OCI-LY3 (cell line): Measurements from ENCODE around the gene IGF2.

Experiments used
- CTCF ChIP-seq: fragments of 200-600, 300-600 bp; sonication (generic); IDR thresholded peaks from 2 replicates; pipeline ENCODE4 v1.5.1; 2014; ENCODE audit warnings: antibody characterized with exemption, low read length, low read depth
- EZH2phosphoT487 ChIP-seq: fragments of 200-600 bp; shearing (Covaris generic); IDR thresholded peaks from 2 replicates; pipeline ENCODE4 v1.6.1; 2018; ENCODE audit warnings: antibody characterized with exemption, mixed run types, low read depth

GRCh38 chr11:2115308-2115707 is 23.9 kb downstream of the IGF2 start:
- TF ChIP-seq CTCF (no peak), EZH2phosphoT487 (no peak)
